GM21390 (cell line): ENCODE measurements around the gene DCP2.

Experiments used
- ATAC-seq: cut with Tn5 transposase; IDR thresholded peaks from one replicate; pipeline ENCODE4 v1.9.1; 2021; ENCODE audit not compliant: unreplicated experiment

The DCP2 gene

GRCh38 chr5:113062869-113063508 lies 86.4 kb downstream of the DCP2 start:
- ATAC-seq, result no peak

DNA sequence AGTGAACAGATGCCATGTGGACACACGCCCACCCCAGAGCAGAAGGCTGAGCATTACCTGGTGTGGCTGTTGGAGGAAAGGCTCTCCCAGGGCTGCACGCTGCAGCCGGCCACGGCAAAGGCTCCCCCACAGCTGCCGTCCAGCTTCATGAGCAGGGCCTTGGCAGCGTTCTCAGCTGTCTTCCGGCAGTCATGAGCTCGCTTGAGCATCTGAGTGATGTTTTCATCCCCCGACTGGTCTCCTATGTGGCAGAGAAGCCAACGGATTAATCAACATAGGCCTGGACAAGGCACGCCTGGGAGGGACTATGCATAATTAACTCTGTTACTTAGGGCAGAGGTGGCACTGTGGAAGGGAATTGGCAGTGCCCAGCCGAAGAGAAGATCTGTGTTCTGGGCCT lies 87.3 kb downstream of the DCP2 start:
- ATAC-seq, result no peak

GRCh38 chr5:113064806-113065205 lies 88.2 kb downstream of the DCP2 start:
- ATAC-seq, result no peak

GRCh38 chr5:113065626-113066025 lies 89.0 kb downstream of the DCP2 start:
- no peak for ATAC-seq

DNA sequence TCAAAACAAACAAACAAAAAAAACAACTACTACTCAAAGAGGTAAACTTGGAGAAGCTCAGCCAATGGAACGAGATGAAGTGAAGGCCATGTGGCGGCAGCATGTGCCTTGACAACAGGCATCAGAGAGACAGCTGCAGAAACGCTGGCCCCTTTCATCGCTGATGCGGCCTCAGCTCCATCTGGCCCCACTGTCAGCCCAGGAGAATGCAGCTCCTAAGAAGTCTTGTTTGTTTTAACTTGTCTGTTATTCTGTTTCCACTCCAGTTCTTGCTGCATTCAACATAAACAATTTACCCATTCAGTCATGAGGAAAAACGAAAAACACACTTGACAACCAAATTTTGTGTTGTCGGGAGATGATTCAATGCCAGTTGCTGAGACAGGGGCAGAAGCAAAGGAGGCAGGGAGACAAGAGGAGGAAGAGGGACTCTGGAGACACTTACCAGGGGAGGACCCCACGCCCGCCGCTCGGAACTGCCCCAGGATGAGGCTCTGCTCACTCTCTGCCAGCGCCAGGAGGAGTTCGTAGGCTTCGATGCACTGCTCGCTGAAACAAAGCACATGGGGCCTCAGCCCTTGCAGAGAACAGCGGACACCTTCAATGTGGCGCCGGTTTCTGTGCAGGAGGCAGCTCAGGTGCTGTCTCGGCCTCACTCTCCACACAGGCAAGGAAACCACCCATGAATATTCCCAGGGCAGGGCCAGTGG lies 91.2 kb downstream of the DCP2 start:
- ATAC-seq, result no peak

DNA sequence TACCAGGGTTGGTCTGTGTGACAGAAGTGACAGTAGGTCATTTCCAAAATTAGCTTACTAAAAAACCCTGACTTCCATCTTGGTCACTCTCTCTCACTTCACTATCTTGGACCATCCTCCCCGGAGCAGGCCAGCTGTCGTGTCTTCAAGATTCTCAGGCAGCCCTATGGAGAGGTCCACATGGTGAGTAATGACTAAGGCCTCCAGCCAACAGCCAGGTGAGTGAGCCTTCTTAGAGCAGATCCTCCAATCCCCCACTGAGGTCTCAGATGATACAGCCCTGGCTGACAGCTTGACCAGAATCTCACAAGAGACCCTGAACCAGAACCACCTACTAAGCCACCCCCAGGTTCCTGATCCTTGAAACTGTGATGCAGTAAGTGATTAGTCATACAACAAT lies 92.0 kb downstream of the DCP2 start:
- no peak for ATAC-seq
